Rectal smooth muscle tissue (tissue), 1 donor: ENCODE data around the gene DCAF8.

ENCODE experiments used
- H3K27ac ChIP-seq: one replicate; pipeline ENCODE4 v1.7.0; 2013; ENCODE audit warnings: low read depth, low read length, inconsistent platforms
- H3K27me3 ChIP-seq: one replicate; pipeline ENCODE4 v1.7.0; 2013; ENCODE audit warnings: low read length; ENCODE audit not compliant: control insufficient read depth, insufficient read depth
- H3K36me3 ChIP-seq: one replicate; pipeline ENCODE4 v1.7.0; 2013; ENCODE audit warnings: low read length; ENCODE audit not compliant: control insufficient read depth, insufficient read depth
- H3K4me1 ChIP-seq: one replicate; pipeline ENCODE4 v1.7.0; 2013; ENCODE audit warnings: low read length; ENCODE audit not compliant: control insufficient read depth, insufficient read depth
- H3K4me3 ChIP-seq: one replicate; pipeline ENCODE4 v1.7.0; 2013; ENCODE audit warnings: low read length
- H3K9ac ChIP-seq: one replicate; pipeline ENCODE4 v1.7.0; 2013; ENCODE audit warnings: low read length

DCAF8 gene

GRCh38 chr1:160188341-160188740 lies 74.0 kb downstream of the DCAF8 start:
- no peak overlapping the region for H3K4me3 ChIP-seq
- H3K4me1 ChIP-seq = peaks cover 4% of the 10 kb centered on the region
- no peak overlapping the region for H3K27ac ChIP-seq
- no peaks in the 10 kb centered on the region for H3K27me3 ChIP-seq
- no peak overlapping the region for H3K9ac ChIP-seq
- no peaks in the 10 kb centered on the region for H3K36me3 ChIP-seq

- H3K27me3 ChIP-seq = no peaks in the 10 kb centered on the region
- H3K9ac ChIP-seq = no peak overlapping the region
- H3K4me3 ChIP-seq = no peak overlapping the region
- no peak overlapping the region for H3K27ac ChIP-seq
- H3K36me3 ChIP-seq = no peaks in the 10 kb centered on the region
- peaks cover 2% of the 10 kb centered on the region for H3K4me1 ChIP-seq
These were observed 74.9 kb downstream of the DCAF8 start for GRCh38 chr1:160187407-160187806.

GRCh38 chr1:160186729-160187128 lies 75.6 kb downstream of the DCAF8 start:
- Histone ChIP-seq H3K27me3 (no peaks in the 10 kb centered on the region), H3K4me1 (peaks cover 2% of the 10 kb centered on the region), H3K4me3 (no peak overlapping the region), H3K27ac (no peak overlapping the region), H3K9ac (no peak overlapping the region), H3K36me3 (no peaks in the 10 kb centered on the region)

GRCh38 chr1:160186246-160186645 lies 76.1 kb downstream of the DCAF8 start:
- Histone ChIP-seq H3K4me1 (peaks cover 2% of the 10 kb centered on the region), H3K4me3 (no peak overlapping the region), H3K27me3 (no peaks in the 10 kb centered on the region), H3K9ac (no peak overlapping the region), H3K27ac (no peak overlapping the region), H3K36me3 (no peaks in the 10 kb centered on the region)

GRCh38 chr1:160179336-160179735 lies 83.0 kb downstream of the DCAF8 start:
- no peaks in the 10 kb centered on the region for H3K36me3 ChIP-seq
- H3K9ac ChIP-seq = no peak overlapping the region
- H3K27ac ChIP-seq = no peak overlapping the region
- H3K4me1 ChIP-seq = no peaks in the 10 kb centered on the region
- no peaks in the 10 kb centered on the region for H3K27me3 ChIP-seq
- no peak overlapping the region for H3K4me3 ChIP-seq

GRCh38 chr1:160178731-160179130 lies 83.6 kb downstream of the DCAF8 start:
- Histone ChIP-seq H3K27ac (no peak overlapping the region), H3K9ac (no peak overlapping the region), H3K27me3 (no peaks in the 10 kb centered on the region), H3K4me3 (no peak overlapping the region), H3K36me3 (no peaks in the 10 kb centered on the region), H3K4me1 (no peaks in the 10 kb centered on the region)

GRCh38 chr1:160177667-160178066 lies 84.7 kb downstream of the DCAF8 start:
- Histone ChIP-seq H3K27ac (no peak overlapping the region), H3K4me3 (no peak overlapping the region), H3K36me3 (no peaks in the 10 kb centered on the region), H3K27me3 (no peaks in the 10 kb centered on the region), H3K4me1 (no peaks in the 10 kb centered on the region), H3K9ac (no peak overlapping the region)

- H3K4me1 ChIP-seq = no peaks in the 10 kb centered on the region
- H3K27ac ChIP-seq = no peak overlapping the region
- H3K27me3 ChIP-seq = no peaks in the 10 kb centered on the region
- H3K36me3 ChIP-seq = no peaks in the 10 kb centered on the region
- H3K4me3 ChIP-seq = no peak overlapping the region
- H3K9ac ChIP-seq = no peak overlapping the region
These were observed 85.1 kb downstream of the DCAF8 start for GRCh38 chr1:160177231-160177630.

GRCh38 chr1:160171980-160172379 lies 90.4 kb downstream of the DCAF8 start:
- no peaks in the 10 kb centered on the region for H3K4me1 ChIP-seq
- no peak overlapping the region for H3K27ac ChIP-seq
- no peak overlapping the region for H3K4me3 ChIP-seq
- H3K27me3 ChIP-seq = no peaks in the 10 kb centered on the region
- no peak overlapping the region for H3K9ac ChIP-seq
- H3K36me3 ChIP-seq = no peaks in the 10 kb centered on the region

- H3K4me1 ChIP-seq = no peaks in the 10 kb centered on the region
- H3K27me3 ChIP-seq = no peaks in the 10 kb centered on the region
- no peaks in the 10 kb centered on the region for H3K36me3 ChIP-seq
- no peak overlapping the region for H3K9ac ChIP-seq
- no peak overlapping the region for H3K4me3 ChIP-seq
- H3K27ac ChIP-seq = no peak overlapping the region
These were observed 91.0 kb downstream of the DCAF8 start for GRCh38 chr1:160171354-160171753.

GRCh38 chr1:160169553-160170399 lies 92.6 kb downstream of the DCAF8 start:
- Histone ChIP-seq H3K4me1 (no peaks in the 10 kb centered on the region), H3K9ac (no peak overlapping the region), H3K4me3 (no peak overlapping the region), H3K27ac (no peak overlapping the region), H3K36me3 (no peaks in the 10 kb centered on the region), H3K27me3 (no peaks in the 10 kb centered on the region)

- Histone ChIP-seq H3K27me3 (no peaks in the 10 kb centered on the region), H3K4me1 (no peaks in the 10 kb centered on the region), H3K36me3 (no peaks in the 10 kb centered on the region), H3K4me3 (no peak overlapping the region), H3K9ac (no peak overlapping the region), H3K27ac (no peak overlapping the region)
These were observed 93.6 kb downstream of the DCAF8 start for GRCh38 chr1:160168609-160169369.
